ENCODE results near the gene RALY.

The RALY gene

DNA sequence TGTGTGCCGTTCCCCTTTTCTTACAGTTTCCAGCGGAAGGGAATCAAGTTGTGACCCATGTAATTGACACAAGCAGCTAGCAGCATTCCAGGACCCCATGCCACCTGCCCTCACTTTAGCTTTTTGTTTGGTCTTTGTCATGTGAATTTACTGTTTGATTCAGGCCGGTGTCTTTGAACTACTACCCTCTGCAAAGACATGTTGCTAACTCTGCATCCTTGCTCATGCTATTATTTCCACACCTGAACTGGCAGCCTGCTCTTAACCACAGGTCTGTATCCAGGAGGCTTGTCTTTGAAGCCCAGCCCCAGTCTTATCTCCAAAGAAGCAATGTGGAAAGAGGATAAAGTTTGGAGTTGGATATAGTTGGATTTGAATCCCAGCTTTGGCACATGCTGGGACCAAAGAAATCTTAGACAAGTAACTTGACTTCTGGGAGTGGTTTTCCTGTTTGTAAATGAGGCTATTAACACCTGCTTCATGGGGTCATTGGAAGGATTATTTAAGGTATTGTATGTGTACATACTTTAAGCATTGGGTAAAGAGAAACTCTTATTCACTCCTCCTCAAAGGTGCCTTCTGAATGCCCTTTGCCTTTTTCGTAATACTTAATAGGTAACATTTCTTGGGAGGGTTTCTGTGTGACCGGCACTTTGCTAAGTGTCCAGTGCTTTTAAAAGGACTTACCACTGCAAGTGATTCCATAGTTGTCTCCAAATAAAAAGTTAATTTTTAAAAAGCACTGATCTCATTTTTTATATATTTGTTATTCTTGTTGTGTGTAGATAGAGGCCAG lies 52.4 kb downstream of the RALY start:
- H3K4me3 ChIP-seq (ENCODE audit: low read depth, low read length): no peak overlapping the region
- DNase-seq (ENCODE audit: low read depth, low spot score): no peak
- TF ChIP-seq CTCF (IDR thresholded peaks at IDR 0.05; ENCODE audit: low read depth, low read length): no peak
- in situ Hi-C loops (cut with HindIII; ENCODE audit: low sequenced_read_pairs): no loop called here

GRCh38 chr20:34047010-34047687 lies 53.4 kb downstream of the RALY start:
- in situ Hi-C loops (cut with HindIII; ENCODE audit: low sequenced_read_pairs): no loop called here
- no peak for DNase-seq (ENCODE audit: low read depth, low spot score)
- no peak for TF ChIP-seq CTCF (IDR thresholded peaks at IDR 0.05; ENCODE audit: low read depth, low read length)
- no peak overlapping the region for H3K4me3 ChIP-seq (ENCODE audit: low read depth, low read length)

- no peak for TF ChIP-seq CTCF (IDR thresholded peaks at IDR 0.05; ENCODE audit: low read depth, low read length)
- H3K4me3 ChIP-seq (ENCODE audit: low read depth, low read length): no peak overlapping the region
- in situ Hi-C loops (cut with HindIII; ENCODE audit: low sequenced_read_pairs): no loop called here
- no peak for DNase-seq (ENCODE audit: low read depth, low spot score)
Observed at GRCh38 chr20:34047917-34048316, 54.2 kb downstream of the RALY start.

DNA sequence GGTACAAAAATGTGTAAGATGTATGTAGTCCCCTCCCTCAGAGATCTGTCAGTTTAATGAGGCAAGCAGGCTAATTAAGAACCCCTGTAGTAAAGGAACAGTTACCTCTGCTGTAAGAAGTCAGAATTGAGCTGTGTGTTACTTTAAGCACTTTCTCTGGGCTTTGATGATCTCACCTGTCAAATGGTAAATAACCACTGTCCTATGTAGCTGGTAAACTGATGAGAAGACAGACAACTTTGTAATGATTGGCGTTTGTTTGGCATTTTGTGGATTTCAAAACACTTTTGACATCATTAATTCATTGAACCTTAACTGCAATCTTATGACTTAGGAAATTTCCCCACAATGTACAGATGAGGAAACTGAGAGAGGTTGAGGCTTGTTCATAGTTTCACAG lies 55.7 kb downstream of the RALY start:
- no peak for TF ChIP-seq CTCF (IDR thresholded peaks at IDR 0.05; ENCODE audit: low read depth, low read length)
- no peak for DNase-seq (ENCODE audit: low read depth, low spot score)
- no peak overlapping the region for H3K4me3 ChIP-seq (ENCODE audit: low read depth, low read length)
- in situ Hi-C loops (cut with HindIII; ENCODE audit: low sequenced_read_pairs): no loop called here

- DNase-seq (ENCODE audit: low read depth, low spot score): no peak
Observed at GRCh38 chr20:34049897-34050695, 56.4 kb downstream of the RALY start.

More at GRCh38 chr20:34049897-34050695, 56.4 kb downstream of the RALY start:
- no peak overlapping the region for H3K4me3 ChIP-seq (ENCODE audit: low read depth, low read length)
- in situ Hi-C loops (cut with HindIII; ENCODE audit: low sequenced_read_pairs): no loop called here
- TF ChIP-seq CTCF (IDR thresholded peaks at IDR 0.05; ENCODE audit: low read depth, low read length): no peak

Measured in astrocyte of the spinal cord (primary cell).